Measurements from ENCODE around the gene ZNF444. TPM values are rescaled to one million over a fixed set of nuclear protein-coding genes. Genes with fewer than 3 reads are reported as not detected.
"Not testable (repeated sequence)": the region's sequence is repeated elsewhere in the genome, so short reads cannot be mapped to it uniquely, and the experiment has no call there.

Gene ZNF444
- polyA plus RNA-seq, 3 donors = 2.7 to 6.9 (median 3.5) TPM

DNA sequence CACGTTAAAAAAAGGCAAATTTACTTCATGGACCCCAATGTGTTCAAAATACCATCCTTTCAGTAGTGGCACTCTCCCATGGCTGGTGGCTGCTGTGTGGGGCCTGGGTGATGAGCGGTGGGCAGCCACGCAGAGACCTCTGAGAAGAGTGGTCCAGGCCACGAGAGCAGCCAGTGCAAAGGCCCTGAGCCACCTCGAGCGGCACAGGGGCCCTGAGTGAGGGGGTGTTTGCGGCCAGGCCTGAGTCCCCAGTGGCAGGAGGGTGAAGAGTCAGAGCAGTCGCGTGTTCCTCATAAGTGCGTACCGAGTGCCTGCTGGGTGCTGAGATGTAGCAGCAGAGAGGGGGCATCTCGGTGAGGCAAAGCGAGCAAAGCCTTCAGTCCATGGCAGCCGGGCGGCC is 7.0 kb downstream of the ZNF444 start:
- H3K4me3 Mint-ChIP-seq = no peak overlapping the region
- Histone ChIP-seq H3K9ac (ENCODE audit: insufficient read depth, low read length, poor library complexity, severe bottlenecking) (no peak overlapping the region), H3K27me3 (ENCODE audit: control insufficient read depth in 2 of 2, insufficient read depth in 2 of 2, low read length in 2 of 2) (no peaks in the 10 kb centered on the region), H3K9me3 (replicated peaks in 1 of 2; ENCODE audit: control insufficient read depth in 1 of 2, insufficient read depth in 1 of 2, low read length in 2 of 2) (no peaks in the 10 kb centered on the region), H3K27ac (ENCODE audit: low read depth in 1 of 2, low read length in 2 of 2) (no peak overlapping the region), H3K4me3 (replicated peaks in 1 of 3; ENCODE audit: low read depth in 2 of 3, low read length in 3 of 3) (no peak overlapping the region), H3K79me2 (ENCODE audit: insufficient read depth, low read length) (no peaks in the 10 kb centered on the region), H3K4me1 (ENCODE audit: control insufficient read depth in 1 of 2, insufficient read depth in 2 of 2, low read length in 2 of 2) (no peaks in the 10 kb centered on the region), H3K4me2 (replicated peaks; ENCODE audit: extremely low read depth, low read length, poor library complexity, severe bottlenecking) (no peak overlapping the region), H3K36me3 (replicated peaks in 1 of 2; ENCODE audit: control insufficient read depth in 1 of 2, insufficient read depth in 2 of 2, low read length in 2 of 2) (peaks cover 4 to 10% of the 10 kb centered on the region in 2 donors), H4K20me1 (ENCODE audit: insufficient read depth, low read length) (no peaks in the 10 kb centered on the region), H2AFZ (ENCODE audit: insufficient read depth, low read depth, low read length, poor library complexity, severe bottlenecking) (no peak overlapping the region)
- H3K9me3 Mint-ChIP-seq = peaks cover 0 to 3% (median 2%) of the 10 kb centered on the region in 7 donors
- WGBS (ENCODE audit: insufficient coverage) = 97% methylated on average over 9 of the region's 15 CpGs
- no peak for DNase-seq
- H3K27me3 Mint-ChIP-seq (ENCODE audit: low read depth in 3 of 3) = peaks cover 0 to 2% (median 0%) of the 10 kb centered on the region in 3 donors
- H3K36me3 Mint-ChIP-seq = peaks cover 17 to 34% of the 10 kb centered on the region in 2 donors
- TF ChIP-seq, protein P1, sequence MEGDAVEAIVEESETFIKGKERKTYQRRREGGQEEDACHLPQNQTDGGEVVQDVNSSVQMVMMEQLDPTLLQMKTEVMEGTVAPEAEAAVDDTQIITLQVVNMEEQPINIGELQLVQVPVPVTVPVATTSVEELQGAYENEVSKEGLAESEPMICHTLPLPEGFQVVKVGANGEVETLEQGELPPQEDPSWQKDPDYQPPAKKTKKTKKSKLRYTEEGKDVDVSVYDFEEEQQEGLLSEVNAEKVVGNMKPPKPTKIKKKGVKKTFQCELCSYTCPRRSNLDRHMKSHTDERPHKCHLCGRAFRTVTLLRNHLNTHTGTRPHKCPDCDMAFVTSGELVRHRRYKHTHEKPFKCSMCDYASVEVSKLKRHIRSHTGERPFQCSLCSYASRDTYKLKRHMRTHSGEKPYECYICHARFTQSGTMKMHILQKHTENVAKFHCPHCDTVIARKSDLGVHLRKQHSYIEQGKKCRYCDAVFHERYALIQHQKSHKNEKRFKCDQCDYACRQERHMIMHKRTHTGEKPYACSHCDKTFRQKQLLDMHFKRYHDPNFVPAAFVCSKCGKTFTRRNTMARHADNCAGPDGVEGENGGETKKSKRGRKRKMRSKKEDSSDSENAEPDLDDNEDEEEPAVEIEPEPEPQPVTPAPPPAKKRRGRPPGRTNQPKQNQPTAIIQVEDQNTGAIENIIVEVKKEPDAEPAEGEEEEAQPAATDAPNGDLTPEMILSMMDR (IDR thresholded peaks at IDR 0.05) = no peak
- H3K4me1 Mint-ChIP-seq = peaks cover 5% of the 10 kb centered on the region
- peak overlapping the region in 2 of 7 donors; percentile 14 to 69 for H3K27ac Mint-ChIP-seq
- intact Hi-C loops (cut with micrococcal nuclease) = no loop called here

DNA sequence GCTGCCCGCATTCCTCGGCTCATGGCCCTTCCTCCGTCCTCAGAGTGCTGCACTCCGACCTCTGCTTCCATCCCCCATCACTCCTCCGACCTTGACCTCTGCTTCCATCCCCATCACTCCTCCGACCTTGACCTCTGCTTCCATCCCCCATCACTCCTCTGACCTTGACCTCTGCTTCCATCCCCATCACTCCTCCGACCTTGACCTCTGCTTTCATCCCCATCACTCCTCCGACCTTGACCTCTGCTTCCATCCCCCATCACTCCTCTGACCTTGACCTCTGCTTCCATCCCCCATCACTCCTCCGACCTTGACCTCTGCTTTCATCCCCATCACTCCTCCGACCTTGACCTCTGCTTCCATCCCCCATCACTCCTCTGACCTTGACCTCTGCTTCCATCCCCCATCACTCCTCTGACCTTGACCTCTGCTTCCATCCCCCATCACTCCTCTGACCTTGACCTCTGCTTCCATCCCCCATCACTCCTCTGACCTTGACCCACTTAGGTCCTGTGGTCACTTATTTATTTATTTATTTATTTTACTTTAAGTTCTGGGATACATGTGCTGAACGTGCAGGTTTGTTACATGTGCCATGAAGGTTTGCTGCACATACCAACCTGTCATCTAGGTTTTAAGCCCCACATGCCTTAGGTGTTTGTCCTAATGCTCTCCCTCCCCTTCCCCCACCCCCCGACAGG is 8.0 kb downstream of the ZNF444 start:
- H3K27me3 Mint-ChIP-seq (ENCODE audit: low read depth in 3 of 3); H3K4me1 Mint-ChIP-seq; H2AFZ ChIP-seq (ENCODE audit: insufficient read depth, low read depth, low read length, poor library complexity, severe bottlenecking); H3K9me3 ChIP-seq (replicated peaks in 1 of 2; ENCODE audit: control insufficient read depth in 1 of 2, insufficient read depth in 1 of 2, low read length in 2 of 2); H3K4me3 ChIP-seq (replicated peaks in 1 of 3; ENCODE audit: low read depth in 2 of 3, low read length in 3 of 3); H3K4me3 Mint-ChIP-seq; H3K4me2 ChIP-seq (replicated peaks; ENCODE audit: extremely low read depth, low read length, poor library complexity, severe bottlenecking); H3K36me3 ChIP-seq (replicated peaks in 1 of 2; ENCODE audit: control insufficient read depth in 1 of 2, insufficient read depth in 2 of 2, low read length in 2 of 2); intact Hi-C loops (cut with micrococcal nuclease); H3K79me2 ChIP-seq (ENCODE audit: insufficient read depth, low read length); H3K9me3 Mint-ChIP-seq; H3K4me1 ChIP-seq (ENCODE audit: control insufficient read depth in 1 of 2, insufficient read depth in 2 of 2, low read length in 2 of 2); DNase-seq; H3K27ac ChIP-seq (ENCODE audit: low read depth in 1 of 2, low read length in 2 of 2); H4K20me1 ChIP-seq (ENCODE audit: insufficient read depth, low read length); H3K9ac ChIP-seq (ENCODE audit: insufficient read depth, low read length, poor library complexity, severe bottlenecking); H3K27me3 ChIP-seq (ENCODE audit: control insufficient read depth in 2 of 2, insufficient read depth in 2 of 2, low read length in 2 of 2): not testable (repeated sequence)
- Mint-ChIP-seq H3K27ac (peak overlapping the region in 2 of 7 donors; percentile 10 to 72), H3K36me3 (peaks cover 17 to 34% of the 10 kb centered on the region in 2 donors)
- 92% methylated on average over 8 of the region's 12 CpGs for WGBS (ENCODE audit: insufficient coverage)
